GM12891 (cell line): ENCODE results near the gene DTD1.

Source experiments
- POLR2A ChIP-seq: IDR thresholded peaks from 2 replicates; pipeline ENCODE4 v1.6.1; 2011; ENCODE audit warnings: low read depth, low read length, control low read depth
- POLR2AphosphoS5 ChIP-seq: IDR thresholded peaks from 2 replicates; pipeline ENCODE4 v1.6.1; 2011; ENCODE audit warnings: low read depth, low read length, control low read depth

DNA sequence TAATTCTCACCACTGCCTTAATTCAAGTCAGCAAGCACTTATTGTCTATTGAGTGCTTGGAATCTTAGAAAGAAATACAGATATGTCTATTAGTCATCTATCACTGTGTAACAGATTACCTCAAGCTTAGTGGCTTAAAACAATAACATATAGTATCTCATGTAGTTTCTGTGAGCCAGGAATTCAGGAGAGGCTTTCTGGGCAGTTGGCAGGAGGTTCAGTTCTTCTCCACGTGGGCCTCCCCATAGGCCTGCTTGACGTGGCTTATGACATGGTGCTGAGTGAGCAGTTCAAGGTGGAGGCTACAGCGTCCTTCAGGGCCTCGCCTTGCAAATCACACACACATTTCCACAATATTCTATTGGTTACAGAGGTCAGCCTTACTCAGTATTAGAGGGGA lies 69.7 kb downstream of the DTD1 start:
- TF ChIP-seq POLR2AphosphoS5 (no peak), POLR2A (no peak)
